Adrenal gland (tissue), 12 donors: ENCODE data around the gene OSBP. TPM values are rescaled to one million over a fixed set of nuclear protein-coding genes. Genes with fewer than 3 reads are reported as not detected.
A peak's percentile ranks its signal among the peaks of the same experiment; 100 is the strongest.

ENCODE experiments used
- DNase-seq, 7 donors: peaks; one replicate each; pipeline ENCODE4 v3.0.0-alpha.2; 2019 to 2020
- H3K27ac ChIP-seq, 5 donors: fragments of 200-600 bp; sonication (generic) in 4 of 5; 1 replicate in 3 of 5; 2 replicates in 2 of 5; pipeline versions ENCODE4 v1.5.1 to v1.8.0; 2016 to 2020; ENCODE audit warnings: mild to moderate bottlenecking in 1 of 5
- H3K27me3 ChIP-seq: fragments of 200-600 bp; 2 replicates; pipeline ENCODE4 v1.8.0; 2021
- H3K36me3 ChIP-seq, 2 donors: fragments of 200-600 bp; replicated peaks in 1 of 2; 1 replicate in 1 of 2; 2 replicates in 1 of 2; pipeline versions ENCODE4 v1.5.1 to v1.8.0; 2018 to 2022
- H3K4me1 ChIP-seq, 2 donors: fragments of 200-600 bp; replicated peaks in 1 of 2; 1 replicate in 1 of 2; 2 replicates in 1 of 2; pipeline versions ENCODE4 v1.5.1 to v1.8.0; 2018 to 2021
- H3K4me3 ChIP-seq, 4 donors: fragments of 200-600 bp; sonication (generic) in 3 of 4; one replicate each; pipeline ENCODE4 v1.5.1; 2016 to 2018
- H3K9me3 ChIP-seq, 3 donors: fragments of 200-600 bp; sonication (generic) in 1 of 3; replicated peaks in 1 of 3; 1 replicate in 2 of 3; 2 replicates in 1 of 3; pipeline versions ENCODE4 v1.5.1 to v1.8.0; 2016 to 2021
- CTCF ChIP-seq, 6 experiments: fragments of 450-650 bp in 4 of 6; fragments of 200-600 bp in 2 of 6; sonication (generic) in 1 of 6; IDR thresholded peaks; 1 replicate in 5 of 6; 2 replicates in 1 of 6; pipeline versions ENCODE4 v1.5.1 to v1.8.0; 2016 to 2021; ENCODE audit warnings: antibody characterized with exemption in 6 of 6, mild to moderate bottlenecking in 2 of 6, moderate library complexity in 1 of 6
- POLR2A ChIP-seq, 2 donors: fragments of 450-650 bp; IDR thresholded peaks; one replicate each; pipeline ENCODE4 v1.6.1; 2017; ENCODE audit warnings: antibody characterized with exemption in 2 of 2, mild to moderate bottlenecking in 2 of 2, moderate library complexity in 1 of 2
- WGBS, 4 donors: extraction: QIAGEN DNeasy Blood & Tissue Kit in 2 of 4; methylation state at CpG; one replicate each; pipeline versions ENCODE4 v1.1.5 to v1.1.7; 2013 to 2017; 5-methylcytosine and 5-hydroxymethylcytosine counted together
- intact Hi-C, 2 donors: fragments of 100-400 bp; cut with DNase I; formaldehyde crosslinking; loops; one replicate each; pipeline versions ENCODE4 v1.14.1 to v1.15.0; 2022 to 2023
- polyA plus RNA-seq, 3 donors: library from polyadenylated mRNA; stranded (reverse); fragments of 200-250 nt in 2 of 3; fragments of 350-450 nt in 1 of 3; fragmentation: Illumina TruSeq in 1 of 3; extraction: RNeasy Lipid Tissue Mini Kit (QIAGEN cat#74804) in 1 of 3; gene quantifications; one replicate each; pipeline ENCODE4 v1.2.3, GENCODE V29; 2013 to 2014
- total RNA-seq, 9 donors: library from RNA; depleted of rRNA in 4 of 9; stranded (reverse); fragments of >200 nt in 4 of 9; fragments of 120-200 nt in 1 of 9; fragmentation: NEBNext Ultra II Directional in 1 of 9; extraction: Animal tissue kit (Norgen Biotek cat#: 25700) in 1 of 9; gene quantifications; one replicate each; pipeline versions ENCODE4 v1.1.0 to v1.2.4, GENCODE V29; 2013 to 2023
- donor health status: healthy with polysubstance abuse.
- donor health status: Bipolar disorder and iron deficiency.
- donor health status: DM: yes; HTN: yes; CAD: no.
- donor health status: DM: no; HTN: no; CAD: no.
- donor health status: DM: no; HTN: no; CAD: no.
- donor health status: DM: yes; HTN: yes; CAD: no.

Gene OSBP
- total and polyA plus RNA-seq, 12 donors, result 15.3 to 120 (median 68.7) TPM

DNA sequence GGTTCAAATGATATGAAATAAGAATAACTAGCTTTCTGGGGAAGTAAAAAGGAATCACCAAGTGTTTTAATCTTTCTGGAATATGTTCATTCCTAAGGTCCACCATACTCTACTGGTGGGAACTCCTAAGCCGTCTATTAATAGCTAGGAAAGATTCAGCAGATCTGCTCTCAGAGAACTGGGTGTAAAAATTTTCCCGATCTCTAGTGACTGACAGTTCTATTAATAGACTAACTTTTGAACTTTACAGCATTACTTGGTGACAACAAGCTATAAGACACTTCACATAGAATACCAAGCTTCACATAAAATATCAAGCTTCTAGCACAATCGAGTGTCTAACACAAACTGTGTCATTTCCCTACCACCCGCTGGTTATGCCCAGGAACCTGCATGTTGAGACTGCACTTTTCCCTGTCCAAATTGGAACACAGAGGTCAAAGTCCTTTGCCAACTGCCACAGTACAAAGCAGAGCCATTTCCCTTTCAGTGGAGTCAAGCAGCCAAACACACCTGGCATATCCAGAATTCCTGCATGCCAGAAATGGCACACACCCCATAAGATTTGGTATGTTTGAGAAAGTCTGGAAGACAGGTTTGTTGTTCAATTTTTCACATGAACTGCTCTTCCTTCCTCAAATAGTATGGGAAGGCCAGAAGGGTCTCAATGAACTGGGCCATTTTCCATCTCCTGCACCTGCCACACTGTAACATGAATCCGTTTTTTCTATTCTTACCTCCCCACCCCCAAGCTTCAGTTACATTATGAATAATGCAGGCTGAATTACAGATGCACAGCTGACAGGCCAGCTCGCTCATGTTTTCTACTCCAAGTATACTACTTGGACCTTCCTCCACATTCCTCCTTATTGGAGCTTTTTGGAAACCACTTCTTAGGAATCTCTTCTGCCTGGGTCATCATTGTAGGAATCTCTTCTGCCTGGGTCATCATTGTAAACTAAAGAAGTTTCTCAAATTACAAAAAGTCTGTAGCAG is 3.7 kb downstream of the OSBP start:
- Histone ChIP-seq H3K9me3 (no peaks in the 10 kb centered on the region), H3K27ac (peak overlapping the region in 2 of 5 donors; percentile 9 to 38), H3K27me3 (no peaks in the 10 kb centered on the region), H3K36me3 (peaks cover 0 to 39% of the 10 kb centered on the region in 2 donors), H3K4me3 (no peak overlapping the region), H3K4me1 (peaks cover 17 to 41% of the 10 kb centered on the region in 2 donors)
- intact Hi-C loops, result loop anchor here in 1 of 2 donors (5.0 kb wide), 1 partner anchor 55 kb away; the partner anchor contains the start of gene PATL1
- no peak for DNase-seq
- no peak for TF ChIP-seq POLR2A (IDR thresholded peaks at IDR 0.05)
- TF ChIP-seq CTCF (IDR thresholded peaks at IDR 0.05), result no peak
- 55 to 60% (median 57%) methylated on average over 6 of the region's 6 CpGs for WGBS, 4 donors

GRCh38 chr11:59610289-59610688 is 5.3 kb downstream of the OSBP start:
- Histone ChIP-seq H3K4me3 (no peak overlapping the region), H3K27ac (no peak overlapping the region), H3K9me3 (no peaks in the 10 kb centered on the region), H3K36me3 (peaks cover 0 to 54% of the 10 kb centered on the region in 2 donors), H3K4me1 (peaks cover 13 to 53% of the 10 kb centered on the region in 2 donors), H3K27me3 (no peaks in the 10 kb centered on the region)
- intact Hi-C loops, result loop anchor here in 1 of 2 donors (5.0 kb wide), 1 partner anchor 57 kb away; the partner anchor contains the start of gene PATL1
- WGBS, 4 donors, result 70 to 79% (median 74%) methylated on average over 7 of the region's 7 CpGs
- no peak for DNase-seq
- TF ChIP-seq CTCF (IDR thresholded peaks at IDR 0.05), result no peak
- no peak for TF ChIP-seq POLR2A (IDR thresholded peaks at IDR 0.05)

GRCh38 chr11:59607703-59608454 is 7.7 kb downstream of the OSBP start:
- Histone ChIP-seq H3K36me3 (peaks cover 0 to 75% of the 10 kb centered on the region in 2 donors), H3K27ac (no peak overlapping the region), H3K4me1 (peaks cover 8 to 40% of the 10 kb centered on the region in 2 donors), H3K27me3 (no peaks in the 10 kb centered on the region), H3K9me3 (no peaks in the 10 kb centered on the region), H3K4me3 (no peak overlapping the region)
- intact Hi-C loops, result no loop called here
- TF ChIP-seq POLR2A (IDR thresholded peaks at IDR 0.05) (no peak), CTCF (IDR thresholded peaks at IDR 0.05) (no peak)
- 90 to 94% (median 93%) methylated on average over 6 of the region's 6 CpGs for WGBS, 4 donors
- DNase-seq, result no peak

DNA sequence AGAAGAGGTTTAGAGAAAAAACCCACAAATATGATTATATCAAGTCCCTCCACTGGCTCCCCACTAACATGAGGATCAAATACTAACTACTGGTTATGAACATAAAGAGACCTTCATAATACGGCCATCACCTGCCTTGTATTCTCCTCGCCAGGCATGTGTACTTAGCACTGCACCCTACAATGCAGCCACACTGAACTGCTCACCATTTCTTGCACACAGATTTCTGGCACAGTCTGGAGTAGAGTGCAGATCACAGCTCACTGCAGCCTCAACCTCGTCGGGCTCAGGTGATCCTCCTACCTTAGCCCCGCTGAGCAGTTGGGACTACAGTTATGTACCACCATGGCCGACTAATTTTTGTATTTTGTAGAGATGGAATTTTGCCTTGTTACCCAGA is 13.1 kb downstream of the OSBP start:
- intact Hi-C loops, result no loop called here
- Histone ChIP-seq H3K27ac (peak overlapping the region in 4 of 5 donors; percentile 14 to 90 (median 57)), H3K36me3 (peaks cover 0 to 97% of the 10 kb centered on the region in 2 donors), H3K9me3 (no peaks in the 10 kb centered on the region), H3K4me1 (peaks cover 15 to 39% of the 10 kb centered on the region in 2 donors), H3K27me3 (no peaks in the 10 kb centered on the region), H3K4me3 (no peak overlapping the region)
- WGBS, 4 donors, result 87 to 89% (median 88%) methylated on average over 6 of the region's 6 CpGs
- no peak for DNase-seq
- TF ChIP-seq POLR2A (IDR thresholded peaks at IDR 0.05) (no peak), CTCF (IDR thresholded peaks at IDR 0.05) (no peak)
